ENCODE measurements around the gene CAMTA1.

Gene CAMTA1

DNA sequence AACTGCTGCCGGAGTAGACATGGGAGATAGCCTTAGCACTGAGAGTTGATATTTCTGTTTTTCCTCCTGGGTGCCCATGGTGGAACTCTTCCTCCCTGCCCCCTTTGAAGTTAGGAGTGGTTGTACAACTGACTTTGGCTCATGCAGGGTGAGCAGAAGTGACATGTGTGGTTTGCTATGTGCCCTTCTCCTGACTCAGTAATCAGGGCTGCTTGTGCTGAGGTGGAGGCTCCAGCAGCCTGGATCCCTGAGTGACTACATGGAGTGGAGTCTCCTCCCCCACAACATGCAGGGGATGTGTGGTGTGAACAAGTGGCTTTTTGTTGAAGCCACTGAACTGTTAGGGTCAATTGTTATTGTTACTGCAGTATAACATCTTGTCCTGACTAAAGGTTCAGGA, 261.6 kb downstream of the CAMTA1 start:
- no peak for ATAC-seq

DNA sequence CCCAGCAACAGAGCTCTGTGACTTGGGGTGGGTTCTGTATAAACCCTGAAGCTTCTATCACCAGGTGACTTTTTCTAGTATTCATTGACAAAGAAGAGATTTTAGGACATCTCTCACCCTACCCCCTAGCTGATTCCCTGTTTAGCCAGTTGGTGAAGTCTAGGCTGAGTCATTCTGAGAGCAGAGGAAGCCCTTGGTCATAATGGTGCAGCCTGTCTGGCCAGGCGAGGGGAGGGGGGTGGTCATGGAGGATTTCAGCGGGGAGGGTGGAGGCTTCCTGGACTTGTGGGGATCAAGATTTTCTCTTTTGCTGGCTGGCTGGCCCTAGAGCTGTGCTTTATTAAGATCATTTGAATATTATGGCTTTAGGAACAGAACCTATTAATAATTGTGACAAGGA, 262.6 kb downstream of the CAMTA1 start:
- ATAC-seq: no peak

DNA sequence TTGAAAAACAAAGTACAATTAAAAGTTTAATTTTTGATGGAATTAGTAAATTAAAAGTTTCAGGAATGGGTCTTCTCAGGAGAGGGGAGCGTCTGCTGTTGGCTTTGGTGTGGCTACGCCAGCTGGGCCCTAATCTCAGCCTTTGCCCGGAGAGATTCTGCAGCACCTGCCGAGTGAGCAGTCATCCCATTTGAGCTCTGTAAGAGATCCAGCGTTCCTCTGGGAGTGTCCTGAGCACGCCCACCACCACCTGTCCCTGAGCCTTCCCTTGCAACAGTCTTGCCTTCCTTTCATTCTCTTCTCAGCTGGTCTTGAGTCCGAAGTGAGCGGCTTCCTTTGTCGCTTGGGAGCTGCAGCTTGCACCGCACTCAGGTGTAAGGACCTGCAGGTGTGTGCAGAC, 263.1 kb downstream of the CAMTA1 start:
- ATAC-seq: no peak

DNA sequence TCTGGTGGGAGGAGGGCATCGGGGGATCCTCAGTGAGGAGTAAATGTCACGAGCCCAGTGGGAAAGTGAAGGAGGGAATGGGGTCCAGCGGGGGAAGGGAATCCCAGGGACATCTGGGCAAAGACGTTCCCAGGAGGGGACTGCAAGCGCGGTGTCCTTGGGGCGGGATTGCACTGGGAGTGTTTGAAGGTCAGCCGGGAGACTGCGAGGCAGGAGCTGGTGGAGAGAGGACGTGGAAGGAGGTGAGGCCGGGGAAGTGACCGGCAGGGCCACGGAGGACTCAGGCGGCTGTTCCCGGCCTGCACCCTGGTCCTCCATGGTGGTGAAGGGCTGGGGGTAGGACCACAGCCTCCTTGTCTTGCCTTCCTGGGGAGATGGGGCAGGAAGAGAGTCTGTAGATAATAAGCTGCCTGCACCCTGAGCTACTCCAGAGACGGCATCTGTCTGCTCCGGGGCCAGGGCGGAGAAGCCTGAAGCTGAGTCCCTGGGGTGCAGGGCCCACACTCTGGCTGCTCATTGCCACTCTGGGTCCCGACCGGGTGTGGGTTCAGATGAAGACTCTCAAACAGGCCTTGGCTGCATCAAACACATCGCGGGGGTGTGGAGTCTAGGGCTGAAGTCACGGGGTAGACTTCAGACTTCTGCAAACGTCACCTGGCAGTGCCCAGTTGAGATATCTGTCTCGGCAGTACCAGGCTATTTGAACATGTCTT, 264.8 kb downstream of the CAMTA1 start:
- ATAC-seq: no peak

DNA sequence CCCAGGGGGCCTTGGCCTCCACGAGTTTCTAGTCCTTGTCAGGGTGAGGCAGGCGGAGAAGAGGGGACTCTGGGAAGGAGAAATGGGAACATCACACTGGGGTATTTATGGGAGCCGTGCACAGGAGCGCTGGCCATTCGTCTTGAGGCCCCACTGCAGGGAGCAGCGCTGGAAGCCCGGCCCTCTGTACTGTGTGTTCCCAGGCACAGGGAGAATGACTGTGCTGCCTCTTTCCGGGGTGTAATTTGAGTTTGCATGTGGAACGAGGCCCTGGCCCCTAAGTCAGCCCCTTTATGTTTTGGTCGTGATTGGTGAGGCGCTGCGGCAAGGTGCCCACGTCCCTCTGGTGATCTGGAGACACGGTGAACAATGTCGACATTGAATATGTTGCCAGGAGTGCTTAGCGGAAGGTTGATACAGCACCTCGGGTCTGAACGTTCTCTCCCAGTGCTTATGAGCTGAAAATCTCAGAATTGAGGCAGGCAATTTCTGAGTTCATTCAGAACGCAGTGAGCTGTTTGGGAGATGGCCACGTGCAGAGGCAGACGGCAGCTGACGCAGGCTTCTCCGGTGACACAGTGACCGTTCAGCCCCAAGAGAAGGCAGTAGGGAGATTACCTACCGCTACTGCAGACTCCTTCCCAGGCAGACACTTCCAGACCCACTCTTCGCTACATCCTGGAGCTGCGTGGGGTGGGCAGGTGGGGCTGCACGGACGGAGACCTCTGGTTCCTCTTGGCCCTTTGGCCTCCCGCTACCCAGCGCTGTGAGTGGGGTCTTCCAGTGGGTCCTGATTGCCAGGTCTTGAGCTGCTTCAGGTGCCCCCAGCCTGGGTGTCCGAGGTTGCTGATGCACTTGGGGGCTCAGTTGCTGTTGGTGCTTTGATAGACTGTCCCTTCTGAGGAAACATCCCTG, 265.8 kb downstream of the CAMTA1 start:
- no peak for ATAC-seq

DNA sequence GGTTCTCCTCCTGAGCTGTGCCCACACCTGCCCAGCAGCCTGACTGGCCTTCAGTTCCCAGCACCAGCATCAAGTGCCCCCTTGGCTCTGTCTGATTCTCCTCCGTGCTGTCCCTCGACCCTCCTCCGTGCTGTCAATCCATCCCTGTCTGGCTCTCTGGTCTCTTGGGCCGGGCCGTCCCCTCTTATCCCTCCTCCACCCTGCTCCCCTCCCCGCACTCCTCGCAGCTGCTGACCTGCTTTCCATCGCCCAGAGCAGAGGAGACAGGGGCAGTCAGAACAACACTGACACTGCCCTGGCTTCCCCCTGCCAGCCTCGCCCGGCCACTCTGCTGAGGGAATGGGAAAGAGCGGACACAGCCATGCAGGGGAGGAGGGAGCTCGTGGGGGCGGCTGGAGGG, 267.4 kb downstream of the CAMTA1 start:
- ATAC-seq: no peak

DNA sequence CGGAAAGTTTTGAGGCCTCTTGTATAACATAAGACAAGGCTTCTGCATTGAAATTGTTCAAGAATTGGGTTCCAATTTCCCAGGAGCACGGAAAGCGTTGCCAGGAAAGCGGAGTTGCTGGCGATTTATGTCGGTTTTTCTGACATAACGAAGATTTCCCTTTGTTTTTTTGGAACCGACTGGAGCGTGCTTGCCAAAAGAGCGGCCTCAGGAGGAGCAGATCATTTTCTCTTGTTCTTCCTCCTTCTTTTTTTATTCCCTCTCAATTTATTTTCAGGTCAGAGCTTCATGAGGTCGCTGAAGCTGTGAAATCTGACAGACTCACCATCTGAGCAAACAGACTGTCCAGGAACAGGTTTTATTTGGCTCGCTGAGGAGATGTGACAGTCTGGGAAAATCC, 275.5 kb downstream of the CAMTA1 start:
- ATAC-seq: no peak

DNA sequence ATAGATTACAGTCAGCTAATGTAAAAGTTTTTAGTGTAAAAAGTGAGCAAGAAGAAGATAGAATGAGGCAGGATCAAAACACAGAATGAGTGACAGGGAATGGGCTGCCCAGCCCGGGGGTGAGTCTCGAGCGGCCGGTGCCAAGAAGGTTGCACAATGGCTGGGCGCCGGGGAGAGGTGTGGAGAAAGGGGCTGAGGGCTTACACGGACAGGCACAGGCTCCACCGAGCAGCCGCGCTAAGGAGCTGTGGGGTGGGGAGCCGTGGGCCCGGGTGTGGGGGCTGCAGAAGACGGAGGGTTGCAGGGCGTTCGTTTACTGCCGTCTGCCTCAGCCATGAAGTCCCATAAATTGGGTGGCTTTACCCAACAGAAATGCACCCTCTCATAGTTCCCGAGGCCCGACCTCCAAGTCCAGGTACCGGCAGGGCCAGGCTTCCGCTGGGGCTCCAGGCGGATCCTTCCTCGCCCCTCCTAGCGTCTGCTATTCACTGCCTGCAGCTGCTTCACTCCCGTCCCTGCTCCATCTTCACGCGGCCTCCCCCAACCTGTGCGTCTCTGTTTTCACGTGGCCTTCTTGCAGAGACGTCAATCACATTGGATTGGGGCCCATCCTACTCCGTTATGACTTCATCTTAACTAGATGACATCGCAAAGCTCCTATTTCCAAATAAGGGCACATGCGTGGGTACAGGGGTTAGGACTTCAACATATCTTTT, 277.2 kb downstream of the CAMTA1 start:
- ATAC-seq: no peak

DNA sequence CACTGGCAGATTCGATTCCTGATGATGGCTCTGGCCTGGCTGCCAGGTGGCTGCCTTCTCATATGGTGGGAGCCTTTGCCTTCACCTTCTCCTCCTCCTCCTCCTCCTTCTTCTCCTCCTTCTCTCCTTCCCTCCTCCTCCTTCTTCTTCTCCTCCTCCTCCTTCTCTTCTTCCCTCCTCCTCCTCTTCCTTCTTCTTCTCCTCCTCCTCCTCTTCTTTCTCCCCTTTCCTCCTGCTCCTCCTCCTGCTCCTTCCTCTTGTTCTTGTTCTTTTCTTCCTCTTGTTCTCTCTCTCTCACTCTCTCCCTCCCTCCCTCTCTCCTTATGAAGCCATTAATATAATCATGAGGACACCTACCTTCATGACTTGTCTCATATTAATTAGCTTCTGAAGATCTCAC, 278.7 kb downstream of the CAMTA1 start:
- no peak for ATAC-seq

DNA sequence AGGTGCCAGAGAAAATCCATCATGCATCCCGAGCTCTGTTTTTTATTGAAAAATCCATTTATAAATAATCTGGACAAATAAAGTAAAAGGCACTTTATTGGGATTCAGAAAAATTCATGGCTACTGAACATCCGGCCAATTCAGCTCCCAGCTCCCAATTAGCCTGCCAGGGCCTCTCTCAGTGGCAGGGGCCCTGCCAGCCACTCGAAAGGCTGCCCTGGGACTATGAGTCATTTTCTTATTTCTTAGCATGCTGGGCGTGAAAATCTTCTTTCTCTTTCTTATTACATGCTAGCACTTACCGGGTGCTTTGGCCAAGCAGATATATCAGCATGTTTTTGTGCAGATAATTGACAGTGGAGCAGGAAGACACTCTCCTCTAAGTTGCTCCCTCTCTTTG, 283.3 kb downstream of the CAMTA1 start:
- no peak for ATAC-seq

DNA sequence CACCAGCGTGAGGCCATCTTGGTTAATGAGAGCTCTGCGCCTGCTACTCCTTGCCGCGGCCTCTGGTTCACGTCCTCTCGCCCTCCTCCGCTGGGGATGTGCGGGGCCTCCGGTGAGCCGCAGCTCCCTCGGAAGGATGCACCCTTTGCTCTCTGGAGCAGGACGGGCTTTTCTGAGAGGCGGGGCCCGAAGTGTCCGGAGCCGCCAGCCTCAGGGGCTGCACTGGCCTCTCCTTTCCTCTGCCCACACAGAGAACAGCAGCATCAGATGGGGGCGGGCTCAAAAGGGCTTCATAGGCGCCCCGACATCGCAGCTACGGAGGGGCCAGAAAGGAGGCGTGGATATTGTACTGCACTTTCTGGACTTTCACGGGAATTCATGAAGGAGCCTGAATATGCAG, 284.7 kb downstream of the CAMTA1 start:
- ATAC-seq: no peak

DNA sequence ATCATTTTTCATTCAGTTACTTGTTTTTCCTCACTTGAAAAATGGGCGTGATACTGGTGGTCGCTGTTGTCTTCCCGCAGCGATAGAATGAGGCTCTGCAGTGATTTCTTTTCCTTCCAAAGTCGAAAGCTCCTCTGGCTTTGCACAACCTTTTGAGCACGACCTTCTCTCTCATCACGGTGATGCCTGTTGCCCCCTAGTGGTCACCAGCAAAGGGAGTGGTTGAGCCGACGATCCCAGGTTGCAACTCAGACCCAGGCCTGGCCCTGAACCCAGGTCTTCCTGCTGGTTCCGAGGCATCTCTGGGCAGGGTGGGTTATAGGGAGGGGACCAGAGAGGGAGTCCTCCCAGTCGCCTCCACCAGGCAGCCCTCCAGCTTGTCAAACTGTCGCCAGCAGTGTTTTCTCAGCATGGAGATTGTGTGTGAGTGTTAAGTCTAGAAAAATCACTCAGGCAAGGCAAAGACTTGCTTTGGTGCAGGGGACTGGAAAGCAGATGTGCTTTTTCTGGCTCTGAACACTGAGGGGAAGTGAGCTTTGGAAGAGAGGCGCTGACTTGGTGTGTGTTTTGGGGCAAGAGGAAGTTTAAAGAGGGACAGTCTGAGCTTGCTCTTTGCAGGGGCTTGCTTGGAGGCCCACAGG, 285.3 kb downstream of the CAMTA1 start:
- peak; percentile 41 to 53 for ATAC-seq

DNA sequence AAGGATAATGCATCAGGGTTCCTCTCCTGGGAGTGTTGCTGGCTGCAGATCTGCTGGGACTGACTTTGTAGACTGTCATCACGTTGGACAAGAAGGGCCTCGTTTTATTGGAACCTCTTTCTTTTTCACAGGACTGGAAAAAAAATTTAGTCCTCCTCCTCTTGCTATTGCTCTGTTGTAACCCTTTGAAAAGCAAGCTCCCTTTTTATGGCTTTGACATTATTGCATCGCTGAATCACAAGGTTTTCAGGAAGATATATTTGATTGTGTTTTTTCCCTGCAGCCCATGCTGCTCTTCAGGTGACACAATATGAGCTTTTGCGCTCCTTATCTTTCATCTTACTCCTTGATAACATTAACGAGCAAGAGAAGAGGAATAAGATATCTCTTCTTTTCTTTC, 290.9 kb downstream of the CAMTA1 start:
- no peak for ATAC-seq

DNA sequence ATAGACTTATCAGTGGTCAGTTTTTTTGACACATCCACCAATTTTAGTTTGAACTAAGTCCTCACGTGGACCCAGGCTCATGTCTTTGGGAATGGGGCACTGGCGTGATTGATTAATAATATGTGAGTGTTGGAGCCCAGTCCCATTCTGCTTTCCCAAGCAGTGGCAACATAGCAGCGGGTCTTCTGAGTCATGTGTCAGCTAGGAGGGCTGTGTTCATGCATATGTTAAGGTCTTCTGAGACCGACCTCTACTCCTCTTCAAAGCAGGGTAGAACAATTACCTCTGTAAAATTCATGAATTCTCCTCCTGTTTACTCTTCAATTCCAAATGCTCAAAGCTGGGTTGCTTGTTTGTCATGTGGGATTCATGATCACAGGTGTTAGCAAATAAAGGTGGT, 291.3 kb downstream of the CAMTA1 start:
- no peak for ATAC-seq

DNA sequence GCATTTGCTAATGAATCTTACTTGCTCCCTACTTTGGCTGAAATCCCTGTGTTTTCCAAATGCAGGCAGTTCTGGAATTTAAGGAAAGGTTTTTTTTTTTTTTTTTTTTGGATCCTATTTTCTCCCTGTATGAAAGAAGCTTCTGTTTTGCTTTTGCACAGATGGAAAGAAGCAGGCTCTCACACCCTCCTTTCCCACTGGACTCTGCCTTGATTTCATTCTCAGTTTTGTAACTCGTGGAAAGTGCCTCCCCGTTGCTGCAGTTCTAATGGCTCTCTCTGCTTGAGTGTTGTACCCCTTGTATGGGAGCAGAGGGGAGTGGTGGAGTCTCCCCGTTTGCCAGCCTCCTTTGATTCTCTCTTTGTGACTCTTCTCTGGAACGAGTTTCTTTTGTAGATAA, 291.9 kb downstream of the CAMTA1 start:
- ATAC-seq: no peak

DNA sequence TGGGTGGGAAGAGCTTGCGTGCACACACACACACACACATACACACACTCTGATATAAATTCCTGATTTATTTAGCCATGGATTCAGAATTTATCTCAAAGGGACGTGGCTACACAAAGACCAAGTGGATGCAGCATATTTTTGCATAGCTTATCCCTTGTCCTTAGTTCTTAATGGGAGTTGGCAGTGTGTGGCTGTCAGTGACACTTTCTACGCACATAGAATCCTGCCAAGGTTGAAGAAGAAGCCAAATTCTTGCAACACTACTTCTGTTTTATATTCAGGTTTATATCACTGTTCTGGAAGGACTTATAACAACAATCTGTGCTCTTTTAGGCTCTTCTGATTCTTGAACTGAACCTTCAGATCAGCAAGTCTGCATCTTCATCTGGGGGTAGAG, 292.7 kb downstream of the CAMTA1 start:
- ATAC-seq: no peak

DNA sequence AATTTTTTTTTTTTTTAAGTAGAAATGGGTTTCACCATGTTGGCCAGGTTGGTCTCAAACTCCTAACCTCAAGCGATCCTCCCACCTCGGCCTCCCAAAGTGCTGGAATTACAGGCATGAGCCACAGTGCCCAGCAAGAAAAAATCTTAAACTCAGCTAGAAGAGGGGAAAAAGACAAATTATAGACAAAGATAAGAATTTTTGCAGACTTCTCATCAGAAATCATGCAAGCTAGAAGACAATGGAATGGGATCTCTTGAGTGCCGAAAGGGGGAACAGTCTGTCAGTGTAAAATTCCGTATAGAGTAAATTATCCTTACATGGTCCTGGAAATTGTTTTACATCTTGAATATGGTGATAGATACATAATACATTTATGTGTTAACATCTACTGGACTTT, 294.4 kb downstream of the CAMTA1 start:
- ATAC-seq: no peak

DNA sequence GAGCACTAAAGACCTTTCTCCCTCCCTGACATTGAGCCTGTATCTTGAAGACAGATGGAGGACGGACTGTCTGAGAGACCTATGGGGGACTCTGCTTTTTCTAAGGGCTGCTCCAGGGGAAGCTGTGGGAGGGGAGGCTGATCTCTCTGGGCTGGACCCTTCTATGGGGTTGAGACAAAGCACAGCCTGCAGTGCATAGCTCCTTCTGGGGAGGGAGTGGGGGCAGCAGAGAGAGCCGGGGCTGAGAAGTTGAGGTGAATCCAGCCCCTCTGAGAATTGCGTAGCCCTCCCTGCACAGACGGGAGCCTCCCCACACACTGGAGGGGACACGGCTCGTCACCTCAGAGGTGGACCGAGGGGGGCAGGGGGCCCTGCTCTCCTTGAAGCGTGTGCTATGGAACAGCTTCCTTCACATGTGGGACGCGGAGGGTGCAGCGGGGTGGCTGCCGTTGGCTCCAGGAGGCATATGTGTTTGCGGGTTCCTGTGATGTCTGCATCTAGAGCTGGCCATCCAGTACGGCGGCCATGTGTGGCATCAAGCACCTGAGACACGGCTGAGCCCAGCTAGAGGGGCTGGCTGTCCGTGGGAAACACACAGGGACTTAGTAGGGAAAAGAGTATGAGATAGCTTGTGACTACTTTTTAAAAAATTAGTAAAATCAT, 299.1 kb downstream of the CAMTA1 start:
- ATAC-seq: no peak

DNA sequence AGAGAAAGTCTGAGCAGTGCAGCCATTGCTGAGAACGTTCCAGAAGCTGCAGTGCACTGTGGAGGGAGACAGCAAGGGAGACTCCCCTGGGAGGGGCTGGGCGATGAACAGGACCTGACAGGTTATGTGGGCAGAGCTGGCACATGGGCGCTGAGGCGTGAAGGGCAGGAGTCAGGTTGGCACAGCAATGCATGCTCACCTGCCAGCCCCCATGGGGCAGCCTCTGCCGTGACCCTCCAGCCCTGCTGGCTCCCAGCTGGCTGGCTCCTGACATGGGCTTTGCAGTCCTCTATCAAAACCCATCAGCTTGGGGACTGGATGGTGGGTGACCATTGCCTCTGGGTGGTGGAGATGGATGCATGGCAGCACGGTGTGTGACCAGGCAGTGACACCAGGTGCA, 300.3 kb downstream of the CAMTA1 start:
- no peak for ATAC-seq

DNA sequence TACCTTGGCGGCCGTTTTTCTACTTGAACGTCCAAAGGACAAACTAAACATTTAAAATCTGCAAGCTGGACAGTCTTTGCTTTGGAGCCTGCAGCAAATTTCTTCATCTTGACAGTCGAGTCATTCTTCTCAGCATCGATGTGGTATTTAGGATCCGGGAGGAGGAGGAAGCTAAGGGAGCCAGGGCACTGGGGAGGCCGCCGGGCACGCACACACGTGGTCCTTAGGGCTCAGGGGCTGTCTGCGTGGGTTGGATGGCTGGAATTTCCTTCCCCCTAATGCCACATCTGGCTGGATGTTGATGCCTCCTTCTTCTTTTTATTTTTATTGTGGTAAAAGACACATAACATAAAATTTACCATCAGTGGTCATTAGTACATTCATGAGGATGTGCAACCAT, 300.9 kb downstream of the CAMTA1 start:
- no peak for ATAC-seq

DNA sequence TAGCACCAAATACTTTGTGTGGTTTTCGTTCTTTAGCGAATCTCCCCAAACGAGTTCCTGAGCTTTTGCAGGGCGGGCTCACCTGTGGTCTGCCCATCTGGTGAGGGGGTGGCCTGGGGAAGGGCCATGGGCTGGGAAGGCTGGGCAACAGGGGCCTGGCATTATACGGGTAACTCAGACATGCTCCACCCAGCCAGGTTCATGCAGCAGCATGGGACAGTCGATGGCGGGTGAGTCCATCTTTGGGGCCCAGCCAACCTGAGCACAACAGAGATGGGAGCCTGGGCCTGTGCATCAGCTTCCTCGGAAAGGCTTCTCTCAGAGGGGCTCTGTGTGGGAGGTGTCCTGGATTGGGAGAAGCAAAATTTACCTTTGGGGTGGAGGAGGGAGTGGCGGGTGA, 302.6 kb downstream of the CAMTA1 start:
- ATAC-seq: no peak

DNA sequence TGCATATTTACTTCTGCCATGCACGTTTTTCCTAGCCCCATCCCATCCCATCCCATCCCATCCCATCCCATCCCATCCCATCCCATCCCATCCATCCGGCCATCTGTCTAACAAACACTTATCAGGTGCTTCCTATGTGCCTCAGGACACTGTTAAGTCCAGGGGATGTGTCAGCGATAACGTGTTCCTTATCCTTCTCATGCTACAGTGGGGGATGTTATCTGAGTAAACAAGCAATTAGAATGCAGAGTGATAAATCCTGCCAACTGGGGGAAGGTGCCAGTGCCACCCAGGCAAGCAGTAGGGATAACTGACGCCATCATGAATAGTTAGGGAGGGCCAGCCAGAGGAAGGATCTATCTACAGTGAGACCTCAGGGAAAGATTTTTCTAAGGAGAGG, 304.2 kb downstream of the CAMTA1 start:
- ATAC-seq: no peak

DNA sequence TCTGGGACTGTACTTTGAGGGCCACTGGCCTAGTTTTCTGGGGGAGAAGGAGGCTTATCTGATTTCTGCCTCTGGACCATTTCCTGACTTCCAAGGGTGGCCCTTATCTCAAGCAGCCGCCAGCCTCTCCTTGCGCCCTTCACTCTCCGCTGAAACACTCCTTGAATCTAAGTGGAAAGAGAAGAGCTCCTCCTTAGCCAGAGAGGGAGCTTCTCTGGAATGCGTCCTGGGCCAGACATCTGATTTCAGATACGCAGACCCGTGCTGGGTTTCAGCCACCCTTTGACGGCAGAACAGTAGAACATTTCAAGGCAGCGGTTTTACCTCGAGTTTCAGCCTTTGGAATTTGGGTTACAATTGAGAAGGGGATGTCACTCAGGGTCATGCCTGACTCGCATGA, 308.0 kb downstream of the CAMTA1 start:
- no peak for ATAC-seq

All from activated CD4-positive, CD25-positive, alpha-beta regulatory T cell treated with anti-CD3 and anti-CD28 coated beads, Interleukin-2, amount 50 U/mL, for 24 hours (primary cell).